ENCODE results near the gene NUP133.
"Not testable (repeated sequence)": the region's sequence is repeated elsewhere in the genome, so short reads cannot be mapped to it uniquely, and the experiment has no call there.

The NUP133 gene

GRCh38 chr1:229432905-229433304, 75.2 kb downstream of the NUP133 start:
- Mint-ChIP-seq H3K36me3 (ENCODE audit: low read depth) (no peaks in the 10 kb centered on the region), H3K4me3 (no peak overlapping the region), H3K27ac (no peak overlapping the region), H3K4me1 (ENCODE audit: low read depth) (peaks cover 23% of the 10 kb centered on the region), H3K9me3 (no peaks in the 10 kb centered on the region), H3K27me3 (peaks cover 86% of the 10 kb centered on the region)
- intact Hi-C loops (cut with micrococcal nuclease), result no loop called here

GRCh38 chr1:229432116-229432461, 76.1 kb downstream of the NUP133 start:
- no peak overlapping the region for H3K4me3 Mint-ChIP-seq
- H3K36me3 Mint-ChIP-seq (ENCODE audit: low read depth), result no peaks in the 10 kb centered on the region
- no peaks in the 10 kb centered on the region for H3K9me3 Mint-ChIP-seq
- peaks cover 88% of the 10 kb centered on the region for H3K27me3 Mint-ChIP-seq
- intact Hi-C loops (cut with micrococcal nuclease), result no loop called here
- no peak overlapping the region for H3K27ac Mint-ChIP-seq
- H3K4me1 Mint-ChIP-seq (ENCODE audit: low read depth), result peaks cover 23% of the 10 kb centered on the region

GRCh38 chr1:229431284-229432115, 76.6 kb downstream of the NUP133 start:
- Mint-ChIP-seq H3K4me1 (ENCODE audit: low read depth) (peaks cover 23% of the 10 kb centered on the region), H3K27ac (no peak overlapping the region), H3K4me3 (no peak overlapping the region), H3K36me3 (ENCODE audit: low read depth) (no peaks in the 10 kb centered on the region), H3K9me3 (no peaks in the 10 kb centered on the region), H3K27me3 (peaks cover 88% of the 10 kb centered on the region)
- intact Hi-C loops (cut with micrococcal nuclease), result no loop called here

- Mint-ChIP-seq H3K27me3 (peaks cover 88% of the 10 kb centered on the region), H3K9me3 (no peaks in the 10 kb centered on the region), H3K27ac (no peak overlapping the region), H3K4me1 (ENCODE audit: low read depth) (peaks cover 23% of the 10 kb centered on the region), H3K4me3 (peak overlapping the region; percentile 7), H3K36me3 (ENCODE audit: low read depth) (no peaks in the 10 kb centered on the region)
- intact Hi-C loops (cut with micrococcal nuclease), result no loop called here
Measured at GRCh38 chr1:229430761-229431283, 77.3 kb downstream of the NUP133 start.

GRCh38 chr1:229428256-229428655, 79.9 kb downstream of the NUP133 start:
- no peak overlapping the region for H3K4me3 Mint-ChIP-seq
- H3K27me3 Mint-ChIP-seq, result peaks cover 75% of the 10 kb centered on the region
- no peaks in the 10 kb centered on the region for H3K9me3 Mint-ChIP-seq
- intact Hi-C loops (cut with micrococcal nuclease), result no loop called here
- H3K36me3 Mint-ChIP-seq (ENCODE audit: low read depth), result no peaks in the 10 kb centered on the region
- no peak overlapping the region for H3K27ac Mint-ChIP-seq
- H3K4me1 Mint-ChIP-seq (ENCODE audit: low read depth), result peaks cover 18% of the 10 kb centered on the region

GRCh38 chr1:229427572-229427971, 80.6 kb downstream of the NUP133 start:
- peaks cover 69% of the 10 kb centered on the region for H3K27me3 Mint-ChIP-seq
- intact Hi-C loops (cut with micrococcal nuclease), result no loop called here
- no peaks in the 10 kb centered on the region for H3K9me3 Mint-ChIP-seq
- H3K4me3 Mint-ChIP-seq, result no peak overlapping the region
- peaks cover 18% of the 10 kb centered on the region for H3K4me1 Mint-ChIP-seq (ENCODE audit: low read depth)
- no peak overlapping the region for H3K27ac Mint-ChIP-seq
- no peaks in the 10 kb centered on the region for H3K36me3 Mint-ChIP-seq (ENCODE audit: low read depth)

- Mint-ChIP-seq H3K4me1 (ENCODE audit: low read depth) (peaks cover under 1% of the 10 kb centered on the region), H3K36me3 (ENCODE audit: low read depth) (no peaks in the 10 kb centered on the region), H3K9me3 (no peaks in the 10 kb centered on the region), H3K27me3 (peaks cover 57% of the 10 kb centered on the region), H3K4me3 (no peak overlapping the region), H3K27ac (no peak overlapping the region)
- intact Hi-C loops (cut with micrococcal nuclease), result no loop called here
Measured at GRCh38 chr1:229425564-229426159, 82.5 kb downstream of the NUP133 start.

- no peak overlapping the region for H3K4me3 Mint-ChIP-seq
- H3K27me3 Mint-ChIP-seq, result peaks cover 35% of the 10 kb centered on the region
- H3K4me1 Mint-ChIP-seq (ENCODE audit: low read depth), result no peaks in the 10 kb centered on the region
- intact Hi-C loops (cut with micrococcal nuclease), result no loop called here
- no peak overlapping the region for H3K27ac Mint-ChIP-seq
- no peaks in the 10 kb centered on the region for H3K36me3 Mint-ChIP-seq (ENCODE audit: low read depth)
- H3K9me3 Mint-ChIP-seq, result no peaks in the 10 kb centered on the region
Measured at GRCh38 chr1:229420765-229421164, 87.4 kb downstream of the NUP133 start.

GRCh38 chr1:229420224-229420623, 87.9 kb downstream of the NUP133 start:
- no peaks in the 10 kb centered on the region for H3K36me3 Mint-ChIP-seq (ENCODE audit: low read depth)
- no peaks in the 10 kb centered on the region for H3K4me1 Mint-ChIP-seq (ENCODE audit: low read depth)
- peaks cover 30% of the 10 kb centered on the region for H3K27me3 Mint-ChIP-seq
- H3K4me3 Mint-ChIP-seq, result no peak overlapping the region
- H3K9me3 Mint-ChIP-seq, result no peaks in the 10 kb centered on the region
- no peak overlapping the region for H3K27ac Mint-ChIP-seq
- intact Hi-C loops (cut with micrococcal nuclease), result no loop called here

- H3K4me3 Mint-ChIP-seq; H3K36me3 Mint-ChIP-seq (ENCODE audit: low read depth); H3K9me3 Mint-ChIP-seq; H3K27ac Mint-ChIP-seq; H3K4me1 Mint-ChIP-seq (ENCODE audit: low read depth); intact Hi-C loops (cut with micrococcal nuclease): not testable (repeated sequence)
- H3K27me3 Mint-ChIP-seq, result peaks cover 24% of the 10 kb centered on the region
Measured at GRCh38 chr1:229418586-229418985, 89.6 kb downstream of the NUP133 start.

- Mint-ChIP-seq H3K4me1 (ENCODE audit: low read depth) (peaks cover 20% of the 10 kb centered on the region), H3K27me3 (peaks cover 41% of the 10 kb centered on the region)
- intact Hi-C loops (cut with micrococcal nuclease); H3K9me3 Mint-ChIP-seq; H3K4me3 Mint-ChIP-seq; H3K27ac Mint-ChIP-seq; H3K36me3 Mint-ChIP-seq (ENCODE audit: low read depth): not testable (repeated sequence)
Measured at GRCh38 chr1:229412810-229413209, 95.3 kb downstream of the NUP133 start.

GRCh38 chr1:229412056-229412455, 96.1 kb downstream of the NUP133 start:
- intact Hi-C loops (cut with micrococcal nuclease), result no loop called here
- H3K27ac Mint-ChIP-seq, result no peak overlapping the region
- peaks cover 49% of the 10 kb centered on the region for H3K27me3 Mint-ChIP-seq
- H3K4me3 Mint-ChIP-seq, result no peak overlapping the region
- no peaks in the 10 kb centered on the region for H3K36me3 Mint-ChIP-seq (ENCODE audit: low read depth)
- H3K9me3 Mint-ChIP-seq, result no peaks in the 10 kb centered on the region
- H3K4me1 Mint-ChIP-seq (ENCODE audit: low read depth), result peaks cover 27% of the 10 kb centered on the region

- Mint-ChIP-seq H3K4me3 (no peak overlapping the region), H3K27ac (no peak overlapping the region), H3K36me3 (ENCODE audit: low read depth) (no peaks in the 10 kb centered on the region), H3K4me1 (ENCODE audit: low read depth) (peaks cover 32% of the 10 kb centered on the region), H3K9me3 (no peaks in the 10 kb centered on the region), H3K27me3 (peaks cover 54% of the 10 kb centered on the region)
- intact Hi-C loops (cut with micrococcal nuclease), result no loop called here
Measured at GRCh38 chr1:229411434-229412055, 96.6 kb downstream of the NUP133 start.

GRCh38 chr1:229410692-229411433, 97.3 kb downstream of the NUP133 start:
- Mint-ChIP-seq H3K36me3 (ENCODE audit: low read depth) (no peaks in the 10 kb centered on the region), H3K27me3 (peaks cover 61% of the 10 kb centered on the region), H3K27ac (no peak overlapping the region), H3K4me1 (ENCODE audit: low read depth) (peaks cover 33% of the 10 kb centered on the region), H3K4me3 (no peak overlapping the region), H3K9me3 (no peaks in the 10 kb centered on the region)
- intact Hi-C loops (cut with micrococcal nuclease), result no loop called here
